ENCODE measurements around the gene SMIM17. TPM values are rescaled to one million over a fixed set of nuclear protein-coding genes. Genes with fewer than 3 reads are reported as not detected.

SMIM17 gene
- total and polyA plus RNA-seq, 4 donors, result 0.28 TPM; not detected in 3

DNA sequence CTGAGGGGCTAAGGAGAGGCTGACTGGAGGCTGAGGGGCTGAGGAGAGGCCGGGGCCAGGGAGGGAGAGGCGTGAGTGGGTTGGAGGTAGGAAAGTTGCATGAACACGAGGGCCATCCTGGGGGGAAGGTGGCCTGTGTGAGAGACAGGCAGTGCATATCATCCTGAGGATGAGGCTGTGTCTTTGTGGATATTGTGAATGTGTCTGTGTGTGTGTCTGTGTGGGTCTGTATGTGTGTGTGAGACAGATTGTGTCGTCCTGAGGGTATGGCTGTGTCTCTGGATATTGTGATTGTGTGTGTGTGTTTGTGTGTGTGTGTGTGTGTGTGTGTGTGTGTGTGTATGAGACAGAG, 47.4 kb upstream of the SMIM17 start:
- peaks cover 10 to 32% (median 24%) of the 10 kb centered on the region in 4 donors for H3K9me3 ChIP-seq (ENCODE audit: control insufficient read depth in 4 of 4, low read length in 3 of 4)
- whole genome bisulfite sequencing, result 3% methylated on average over 4 of the region's 4 CpGs
- DNase-seq (ENCODE audit: low spot score), result no peak
- peaks cover 0 to 4% (median 2%) of the 10 kb centered on the region in 4 donors for H3K4me1 ChIP-seq (ENCODE audit: control insufficient read depth in 4 of 4, insufficient read depth in 4 of 4, low read length in 3 of 4)
- peak overlapping the region; percentile 25 to 36 for H3K27ac ChIP-seq (ENCODE audit: low read depth in 1 of 2, low read length in 2 of 2)
- no peaks in the 10 kb centered on the region for H3K27me3 ChIP-seq (ENCODE audit: control insufficient read depth in 4 of 4, insufficient read depth in 4 of 4, low read length in 3 of 4)
- peak overlapping the region; percentile 65 to 90 (median 86) for H3K4me3 ChIP-seq (ENCODE audit: low read depth in 1 of 3, low read length in 3 of 3)
- TF ChIP-seq, protein P1, sequence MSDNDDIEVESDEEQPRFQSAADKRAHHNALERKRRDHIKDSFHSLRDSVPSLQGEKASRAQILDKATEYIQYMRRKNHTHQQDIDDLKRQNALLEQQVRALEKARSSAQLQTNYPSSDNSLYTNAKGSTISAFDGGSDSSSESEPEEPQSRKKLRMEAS (IDR thresholded peaks at IDR 0.05), result no peak
- TF ChIP-seq, protein P2, sequence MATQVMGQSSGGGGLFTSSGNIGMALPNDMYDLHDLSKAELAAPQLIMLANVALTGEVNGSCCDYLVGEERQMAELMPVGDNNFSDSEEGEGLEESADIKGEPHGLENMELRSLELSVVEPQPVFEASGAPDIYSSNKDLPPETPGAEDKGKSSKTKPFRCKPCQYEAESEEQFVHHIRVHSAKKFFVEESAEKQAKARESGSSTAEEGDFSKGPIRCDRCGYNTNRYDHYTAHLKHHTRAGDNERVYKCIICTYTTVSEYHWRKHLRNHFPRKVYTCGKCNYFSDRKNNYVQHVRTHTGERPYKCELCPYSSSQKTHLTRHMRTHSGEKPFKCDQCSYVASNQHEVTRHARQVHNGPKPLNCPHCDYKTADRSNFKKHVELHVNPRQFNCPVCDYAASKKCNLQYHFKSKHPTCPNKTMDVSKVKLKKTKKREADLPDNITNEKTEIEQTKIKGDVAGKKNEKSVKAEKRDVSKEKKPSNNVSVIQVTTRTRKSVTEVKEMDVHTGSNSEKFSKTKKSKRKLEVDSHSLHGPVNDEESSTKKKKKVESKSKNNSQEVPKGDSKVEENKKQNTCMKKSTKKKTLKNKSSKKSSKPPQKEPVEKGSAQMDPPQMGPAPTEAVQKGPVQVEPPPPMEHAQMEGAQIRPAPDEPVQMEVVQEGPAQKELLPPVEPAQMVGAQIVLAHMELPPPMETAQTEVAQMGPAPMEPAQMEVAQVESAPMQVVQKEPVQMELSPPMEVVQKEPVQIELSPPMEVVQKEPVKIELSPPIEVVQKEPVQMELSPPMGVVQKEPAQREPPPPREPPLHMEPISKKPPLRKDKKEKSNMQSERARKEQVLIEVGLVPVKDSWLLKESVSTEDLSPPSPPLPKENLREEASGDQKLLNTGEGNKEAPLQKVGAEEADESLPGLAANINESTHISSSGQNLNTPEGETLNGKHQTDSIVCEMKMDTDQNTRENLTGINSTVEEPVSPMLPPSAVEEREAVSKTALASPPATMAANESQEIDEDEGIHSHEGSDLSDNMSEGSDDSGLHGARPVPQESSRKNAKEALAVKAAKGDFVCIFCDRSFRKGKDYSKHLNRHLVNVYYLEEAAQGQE (IDR thresholded peaks at IDR 0.05), result no peak
- TF ChIP-seq RAD21 (IDR thresholded peaks at IDR 0.05) (no peak), JUND (IDR thresholded peaks at IDR 0.05) (no peak), NR2F2 (IDR thresholded peaks at IDR 0.05) (no peak), HNF4A (conservative IDR thresholded peaks at IDR 0.05) (no peak), RXRA (IDR thresholded peaks at IDR 0.05) (no peak), EGR1 (IDR thresholded peaks at IDR 0.05; ENCODE audit: low read depth in 2 of 2) (no peak), HNF4G (IDR thresholded peaks at IDR 0.05) (no peak), SP1 (IDR thresholded peaks at IDR 0.05) (no peak), TAF1 (conservative IDR thresholded peaks at IDR 0.05) (no peak)
- TF ChIP-seq, protein P3, sequence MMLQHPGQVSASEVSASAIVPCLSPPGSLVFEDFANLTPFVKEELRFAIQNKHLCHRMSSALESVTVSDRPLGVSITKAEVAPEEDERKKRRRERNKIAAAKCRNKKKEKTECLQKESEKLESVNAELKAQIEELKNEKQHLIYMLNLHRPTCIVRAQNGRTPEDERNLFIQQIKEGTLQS (IDR thresholded peaks at IDR 0.05), result no peak
- TF ChIP-seq, protein P4, sequence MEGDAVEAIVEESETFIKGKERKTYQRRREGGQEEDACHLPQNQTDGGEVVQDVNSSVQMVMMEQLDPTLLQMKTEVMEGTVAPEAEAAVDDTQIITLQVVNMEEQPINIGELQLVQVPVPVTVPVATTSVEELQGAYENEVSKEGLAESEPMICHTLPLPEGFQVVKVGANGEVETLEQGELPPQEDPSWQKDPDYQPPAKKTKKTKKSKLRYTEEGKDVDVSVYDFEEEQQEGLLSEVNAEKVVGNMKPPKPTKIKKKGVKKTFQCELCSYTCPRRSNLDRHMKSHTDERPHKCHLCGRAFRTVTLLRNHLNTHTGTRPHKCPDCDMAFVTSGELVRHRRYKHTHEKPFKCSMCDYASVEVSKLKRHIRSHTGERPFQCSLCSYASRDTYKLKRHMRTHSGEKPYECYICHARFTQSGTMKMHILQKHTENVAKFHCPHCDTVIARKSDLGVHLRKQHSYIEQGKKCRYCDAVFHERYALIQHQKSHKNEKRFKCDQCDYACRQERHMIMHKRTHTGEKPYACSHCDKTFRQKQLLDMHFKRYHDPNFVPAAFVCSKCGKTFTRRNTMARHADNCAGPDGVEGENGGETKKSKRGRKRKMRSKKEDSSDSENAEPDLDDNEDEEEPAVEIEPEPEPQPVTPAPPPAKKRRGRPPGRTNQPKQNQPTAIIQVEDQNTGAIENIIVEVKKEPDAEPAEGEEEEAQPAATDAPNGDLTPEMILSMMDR (IDR thresholded peaks at IDR 0.05; ENCODE audit: low read depth, low read length, missing input control), result no peak
- H3K36me3 ChIP-seq (ENCODE audit: control insufficient read depth in 4 of 4, insufficient read depth in 3 of 4, low read depth in 1 of 4, low read length in 3 of 4), result peaks cover 0 to 4% (median 2%) of the 10 kb centered on the region in 4 donors
- peak overlapping the region; percentile 29 to 62 for H3K9ac ChIP-seq (ENCODE audit: low read depth in 1 of 2, low read length in 2 of 2)

DNA sequence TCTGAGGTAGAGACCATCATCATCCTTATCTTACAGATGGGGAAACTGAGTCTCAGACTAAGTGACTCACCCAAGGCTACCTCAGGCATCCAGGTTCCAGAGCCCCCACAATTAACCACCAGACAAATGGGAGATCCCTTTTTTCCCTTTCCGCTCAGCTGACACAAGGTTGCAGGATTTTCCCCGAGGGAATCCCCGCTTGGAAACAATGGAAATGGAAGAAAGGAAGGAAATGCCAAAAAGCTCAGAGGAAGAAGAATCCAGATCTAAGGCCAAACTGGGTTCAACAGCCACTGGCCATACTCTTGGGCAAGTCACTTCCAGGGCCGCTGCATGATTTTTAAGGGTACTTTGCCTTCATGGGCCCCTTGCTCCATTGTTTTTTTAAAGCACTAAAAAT, 46.3 kb upstream of the SMIM17 start:
- TF ChIP-seq GABPA (IDR thresholded peaks at IDR 0.05 in 1 of 2, conservative IDR thresholded peaks at IDR 0.05 in 1 of 2), result no peak
- TF ChIP-seq RXRA (IDR thresholded peaks at IDR 0.05), result no peak
- TF ChIP-seq, protein P2 (IDR thresholded peaks at IDR 0.05), result no peak
- TF ChIP-seq SP1 (IDR thresholded peaks at IDR 0.05), result no peak
- TF ChIP-seq, protein P4 (IDR thresholded peaks at IDR 0.05; ENCODE audit: low read depth, low read length, missing input control), result no peak
- TF ChIP-seq, protein P1 (IDR thresholded peaks at IDR 0.05), result no peak
- TF ChIP-seq, protein P3 (IDR thresholded peaks at IDR 0.05), result no peak
- H3K36me3 ChIP-seq (ENCODE audit: control insufficient read depth in 4 of 4, insufficient read depth in 3 of 4, low read depth in 1 of 4, low read length in 3 of 4), result peaks cover 1 to 6% (median 4%) of the 10 kb centered on the region in 4 donors
- H3K27ac ChIP-seq (ENCODE audit: low read depth in 1 of 2, low read length in 2 of 2), result no peak overlapping the region
- peaks cover 13 to 41% (median 29%) of the 10 kb centered on the region in 4 donors for H3K9me3 ChIP-seq (ENCODE audit: control insufficient read depth in 4 of 4, low read length in 3 of 4)
- peaks cover 0 to 4% (median 2%) of the 10 kb centered on the region in 4 donors for H3K4me1 ChIP-seq (ENCODE audit: control insufficient read depth in 4 of 4, insufficient read depth in 4 of 4, low read length in 3 of 4)
- no peaks in the 10 kb centered on the region for H3K27me3 ChIP-seq (ENCODE audit: control insufficient read depth in 4 of 4, insufficient read depth in 4 of 4, low read length in 3 of 4)
- no peak overlapping the region for H3K9ac ChIP-seq (ENCODE audit: low read depth in 1 of 2, low read length in 2 of 2)
- WGBS, result 58% methylated on average over 4 of the region's 4 CpGs
- no peak for DNase-seq (ENCODE audit: low spot score)
- no peak overlapping the region for H3K4me3 ChIP-seq (ENCODE audit: low read depth in 1 of 3, low read length in 3 of 3)

Measured in liver (tissue), 9 donors.